Stimulated activated CD8-positive, alpha-beta memory T cell treated with anti-CD3 and anti-CD28 coated beads, Interleukin-12 subunit alpha, Interleukin-12 subunit beta, amount 100 ng/mL, for 24 hours (primary cell): ENCODE results near the gene SLITRK3.

ENCODE experiments used
- DNase-seq: peaks from one replicate; pipeline ENCODE4 v3.0.0-alpha.2; 2020; ENCODE audit errors: extremely low read depth

Gene SLITRK3, protein sequence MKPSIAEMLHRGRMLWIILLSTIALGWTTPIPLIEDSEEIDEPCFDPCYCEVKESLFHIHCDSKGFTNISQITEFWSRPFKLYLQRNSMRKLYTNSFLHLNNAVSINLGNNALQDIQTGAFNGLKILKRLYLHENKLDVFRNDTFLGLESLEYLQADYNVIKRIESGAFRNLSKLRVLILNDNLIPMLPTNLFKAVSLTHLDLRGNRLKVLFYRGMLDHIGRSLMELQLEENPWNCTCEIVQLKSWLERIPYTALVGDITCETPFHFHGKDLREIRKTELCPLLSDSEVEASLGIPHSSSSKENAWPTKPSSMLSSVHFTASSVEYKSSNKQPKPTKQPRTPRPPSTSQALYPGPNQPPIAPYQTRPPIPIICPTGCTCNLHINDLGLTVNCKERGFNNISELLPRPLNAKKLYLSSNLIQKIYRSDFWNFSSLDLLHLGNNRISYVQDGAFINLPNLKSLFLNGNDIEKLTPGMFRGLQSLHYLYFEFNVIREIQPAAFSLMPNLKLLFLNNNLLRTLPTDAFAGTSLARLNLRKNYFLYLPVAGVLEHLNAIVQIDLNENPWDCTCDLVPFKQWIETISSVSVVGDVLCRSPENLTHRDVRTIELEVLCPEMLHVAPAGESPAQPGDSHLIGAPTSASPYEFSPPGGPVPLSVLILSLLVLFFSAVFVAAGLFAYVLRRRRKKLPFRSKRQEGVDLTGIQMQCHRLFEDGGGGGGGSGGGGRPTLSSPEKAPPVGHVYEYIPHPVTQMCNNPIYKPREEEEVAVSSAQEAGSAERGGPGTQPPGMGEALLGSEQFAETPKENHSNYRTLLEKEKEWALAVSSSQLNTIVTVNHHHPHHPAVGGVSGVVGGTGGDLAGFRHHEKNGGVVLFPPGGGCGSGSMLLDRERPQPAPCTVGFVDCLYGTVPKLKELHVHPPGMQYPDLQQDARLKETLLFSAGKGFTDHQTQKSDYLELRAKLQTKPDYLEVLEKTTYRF

GRCh38 chr3:165195640-165196576 is at the start of gene SLITRK3:
TSS of gene SLITRK3 (minus strand) at chr3:165196384. CDS start at chr3:165190830, 5,554 bp downstream.
- DNase-seq: no peak

DNA sequence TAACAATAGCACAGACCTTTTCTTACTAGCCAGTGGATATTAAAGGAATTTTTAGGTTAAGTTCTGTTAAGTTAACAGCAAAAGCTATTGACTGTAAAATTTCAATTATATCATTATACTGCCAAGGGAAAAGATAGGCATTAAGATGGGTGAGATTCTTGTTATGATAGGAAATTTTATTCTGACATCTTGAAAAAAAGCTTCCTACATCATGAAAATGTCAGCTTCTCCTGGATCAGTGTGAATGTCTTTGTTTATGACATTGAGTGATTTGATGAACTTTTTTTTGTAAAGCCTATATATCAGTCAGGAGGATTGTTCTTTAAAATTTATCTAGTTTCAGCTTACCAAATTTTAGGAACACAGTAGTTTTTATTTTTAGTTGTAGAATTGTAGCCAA is 47.4 kb upstream of the SLITRK3 start:
- no peak for DNase-seq

DNA sequence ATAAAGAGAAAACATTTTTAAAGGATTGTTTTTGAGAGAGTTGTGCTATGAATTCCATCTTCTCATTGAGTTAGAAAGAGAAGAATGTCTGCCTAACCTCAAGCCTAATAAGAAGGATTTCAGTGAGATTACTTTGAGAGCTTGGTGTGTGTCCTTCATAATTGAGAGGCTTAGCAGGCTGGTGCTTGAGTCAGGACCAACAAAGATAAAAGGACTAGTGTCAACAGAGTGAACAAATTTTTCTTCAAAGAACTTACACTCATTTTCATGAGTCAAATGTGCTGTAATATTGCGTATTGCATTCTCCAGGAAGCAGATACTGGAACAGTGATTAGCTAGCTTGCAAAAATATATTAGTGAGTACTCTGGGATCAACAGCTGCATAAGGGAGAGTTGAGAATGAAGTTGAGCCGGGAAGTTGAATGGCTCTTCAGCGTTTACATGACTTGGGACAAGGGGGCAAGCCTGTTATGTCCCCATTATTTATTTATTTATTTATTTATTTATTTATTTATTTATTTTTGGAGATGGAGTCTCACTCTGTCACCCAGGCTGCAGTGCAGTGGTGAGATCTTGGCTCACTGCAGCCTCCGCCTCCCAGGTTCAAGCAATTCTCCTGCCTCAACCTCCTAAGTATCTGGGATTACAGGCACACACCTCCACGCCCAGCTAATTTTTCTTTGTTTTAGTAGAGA is 37.5 kb upstream of the SLITRK3 start:
- DNase-seq: no peak

- no peak for DNase-seq
These were observed 29.4 kb upstream of the SLITRK3 start for GRCh38 chr3:165225604-165226003.

DNA sequence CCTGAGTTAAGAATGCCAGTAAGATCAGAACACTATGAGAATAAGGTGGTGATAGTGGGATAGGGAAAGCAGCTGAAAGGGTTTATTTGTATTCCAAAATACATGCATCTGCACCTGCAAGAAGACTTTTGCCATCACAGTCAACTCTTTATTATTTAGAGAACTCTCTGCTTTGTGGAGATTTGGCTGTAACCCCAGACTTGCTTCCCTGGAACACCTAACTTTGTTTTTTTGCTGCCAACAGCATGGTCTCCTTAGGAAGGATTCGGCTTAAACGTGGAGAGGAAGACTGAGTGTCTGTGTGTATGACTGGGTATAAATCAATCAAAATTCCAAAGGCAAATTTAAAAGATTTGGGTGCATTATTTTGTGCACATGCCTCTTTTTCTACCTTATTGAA is 21.6 kb upstream of the SLITRK3 start:
- no peak for DNase-seq

- no peak for DNase-seq
These were observed 16.4 kb upstream of the SLITRK3 start for GRCh38 chr3:165212580-165212979.

GRCh38 chr3:165211721-165212120 is 15.5 kb upstream of the SLITRK3 start:
- no peak for DNase-seq

GRCh38 chr3:165210727-165211126 is 14.5 kb upstream of the SLITRK3 start:
- DNase-seq: no peak

- no peak for DNase-seq
These were observed 13.9 kb upstream of the SLITRK3 start for GRCh38 chr3:165210132-165210531.

DNA sequence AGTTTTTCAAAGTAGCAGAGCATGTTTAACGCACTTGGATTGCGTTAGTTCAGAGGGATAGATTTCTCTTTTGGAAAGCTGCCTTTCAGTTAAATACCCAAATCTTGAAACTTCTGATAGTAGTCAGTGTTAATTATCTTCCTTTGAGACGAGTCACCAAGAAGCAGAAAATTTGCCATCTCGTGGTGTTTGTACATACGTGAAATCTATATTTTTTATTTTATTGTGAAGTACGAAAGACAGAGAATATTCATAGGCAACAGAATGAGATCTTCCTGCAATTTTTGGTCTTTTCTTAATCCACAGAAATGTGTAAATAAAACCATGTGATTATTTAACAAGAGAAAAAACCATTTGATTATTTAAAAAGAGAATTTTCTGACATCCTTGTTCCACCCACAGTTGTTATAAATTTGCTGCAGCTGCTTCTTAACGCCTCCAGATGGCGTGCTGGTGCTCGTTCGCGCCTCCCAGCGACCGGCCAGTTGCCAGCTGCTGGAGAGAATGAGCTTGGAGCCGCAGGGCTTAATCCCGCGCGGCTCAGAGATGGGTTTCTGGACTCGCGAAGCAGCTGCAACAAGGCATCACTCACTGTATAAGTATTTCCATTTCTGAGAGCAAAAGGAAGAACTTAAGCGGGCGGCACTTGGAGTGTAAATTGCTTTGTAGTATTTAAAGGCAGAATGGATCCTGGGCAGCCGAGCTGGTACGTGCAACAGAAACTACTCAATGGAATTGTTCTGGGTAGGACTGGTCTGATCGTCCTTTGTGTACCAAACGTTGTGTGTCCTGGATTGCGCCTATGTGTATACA is 10.5 kb upstream of the SLITRK3 start:
- DNase-seq: no peak

GRCh38 chr3:165204445-165204844 is 8.3 kb upstream of the SLITRK3 start:
- DNase-seq: no peak

GRCh38 chr3:165202995-165203394 is 6.8 kb upstream of the SLITRK3 start:
- DNase-seq: no peak

GRCh38 chr3:165201964-165202363 is 5.8 kb upstream of the SLITRK3 start:
- DNase-seq: no peak

DNA sequence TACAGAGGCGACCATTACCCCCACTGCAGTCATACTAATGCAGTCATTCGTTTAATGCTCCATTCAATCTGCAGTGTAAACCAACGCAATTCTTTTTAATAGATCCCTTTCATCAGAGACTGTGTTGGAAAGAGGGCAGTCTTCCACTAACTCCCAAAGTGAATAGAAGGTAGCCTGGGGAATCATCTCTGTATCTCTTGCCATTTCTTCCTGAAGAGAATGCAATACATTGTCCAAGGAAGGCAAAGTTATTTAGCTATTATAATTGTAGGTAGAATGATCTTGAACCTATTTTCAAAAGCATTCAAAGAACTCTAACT is 1.3 kb upstream of the SLITRK3 start:
- no peak for DNase-seq

GRCh38 chr3:165196577-165197480 is 645 bp upstream of the SLITRK3 start:
- DNase-seq: no peak

DNA sequence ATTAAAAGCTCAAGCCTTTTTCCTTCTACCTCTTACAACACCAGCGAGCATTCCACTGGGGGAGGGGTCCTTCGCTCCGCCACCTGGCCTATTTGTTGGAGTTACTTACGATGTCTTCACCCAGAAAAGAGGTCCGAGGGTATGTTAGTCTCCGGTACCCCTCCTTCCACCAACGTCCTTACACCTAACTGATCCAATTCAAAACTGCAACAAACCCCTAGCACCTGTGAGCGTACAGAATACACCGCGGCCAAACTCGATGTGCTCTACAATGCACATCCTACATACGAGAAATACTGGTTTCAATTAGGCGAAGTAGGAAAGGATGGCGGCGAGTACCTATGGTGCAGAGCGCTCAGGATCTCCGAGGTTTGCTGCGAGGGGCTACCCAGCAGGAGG is 944 bp downstream of the SLITRK3 start:
- DNase-seq: no peak

GRCh38 chr3:165194511-165195240 is 1.5 kb downstream of the SLITRK3 start:
- no peak for DNase-seq
